ENCODE results near the gene SKI.

Gene SKI

DNA sequence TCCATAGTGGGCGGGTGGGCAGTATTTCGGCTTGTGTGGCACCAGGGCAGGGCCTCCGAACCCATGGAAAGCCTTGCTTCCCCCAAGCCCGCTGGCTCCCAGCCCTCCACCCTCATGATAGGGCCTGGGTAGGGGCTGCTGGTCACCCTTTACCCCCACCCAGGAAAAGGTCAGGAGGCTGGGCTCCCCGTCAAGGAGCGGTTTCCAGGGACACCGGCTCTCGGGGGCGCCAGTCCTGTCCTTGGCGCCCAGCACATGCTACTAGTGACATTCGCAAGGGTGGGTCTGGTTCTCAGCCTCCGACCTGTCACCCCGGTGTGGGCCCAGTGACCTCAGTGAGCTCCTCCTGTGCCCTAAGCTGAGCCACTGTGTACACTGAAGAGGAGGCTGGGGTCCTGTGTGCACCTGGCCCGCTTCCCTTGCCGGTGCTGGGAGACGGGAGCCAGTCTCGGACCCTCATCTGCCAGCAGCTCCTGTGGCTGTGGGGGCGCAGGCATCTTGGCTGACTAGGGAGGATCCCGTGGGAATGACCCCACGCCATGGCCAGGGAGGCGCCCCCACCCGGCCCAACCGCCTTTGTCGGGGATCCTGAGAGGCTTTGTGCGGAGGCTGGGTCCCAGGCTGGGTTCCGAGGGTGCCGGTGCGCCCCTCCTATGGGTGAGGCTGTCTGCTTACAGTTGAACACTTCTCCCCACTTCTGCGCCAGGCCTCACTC lies 54.6 kb downstream of the SKI start:
- DNase-seq (ENCODE audit: insufficient read length) = no peak
- FAIRE-seq = no peak
- no peak for TF ChIP-seq TAF1 (IDR thresholded peaks at IDR 0.05; ENCODE audit: borderline replicate concordance, low read depth, low read length)
- TF ChIP-seq POLR2A (IDR thresholded peaks at IDR 0.05; ENCODE audit: low read depth, low read length) = no peak

GRCh38 chr1:2283371-2283990 lies 55.4 kb downstream of the SKI start:
- FAIRE-seq (no peak), DNase-seq (ENCODE audit: insufficient read length) (no peak)
- TF ChIP-seq POLR2A (IDR thresholded peaks at IDR 0.05; ENCODE audit: low read depth, low read length) (no peak), POLR2AphosphoS5 (IDR thresholded peaks at IDR 0.05; ENCODE audit: low read depth, low read length) (no peak), TAF1 (IDR thresholded peaks at IDR 0.05; ENCODE audit: borderline replicate concordance, low read depth, low read length) (no peak)

GRCh38 chr1:2283991-2284895 lies 56.1 kb downstream of the SKI start:
- no peak for TF ChIP-seq TAF1 (IDR thresholded peaks at IDR 0.05; ENCODE audit: borderline replicate concordance, low read depth, low read length)
- TF ChIP-seq POLR2A (IDR thresholded peaks at IDR 0.05; ENCODE audit: low read depth, low read length) = no peak
- TF ChIP-seq POLR2AphosphoS5 (IDR thresholded peaks at IDR 0.05; ENCODE audit: low read depth, low read length) = no peak
- no peak for FAIRE-seq
- DNase-seq (ENCODE audit: insufficient read length) = no peak

DNA sequence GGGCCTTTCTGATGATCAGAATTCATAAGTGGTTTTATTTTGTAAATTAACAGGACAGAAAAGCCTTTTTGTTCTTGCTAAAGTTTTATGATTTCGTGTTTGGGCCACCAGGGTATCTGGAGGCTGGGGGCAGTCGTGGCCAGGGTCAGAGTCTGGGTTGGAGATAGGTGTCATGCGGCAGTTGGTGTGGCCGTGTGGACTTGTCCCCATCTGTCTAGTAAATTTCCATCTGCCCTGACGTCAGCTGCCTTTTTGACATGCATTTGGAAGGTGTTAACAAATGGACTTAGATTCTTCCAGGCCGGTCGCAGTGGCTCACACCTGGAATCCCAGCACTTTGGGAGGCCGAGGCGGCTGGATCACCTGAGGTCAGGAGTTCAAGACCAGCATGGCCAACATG lies 56.8 kb downstream of the SKI start:
- FAIRE-seq (no peak), DNase-seq (ENCODE audit: insufficient read length) (no peak)
- TF ChIP-seq TAF1 (IDR thresholded peaks at IDR 0.05; ENCODE audit: borderline replicate concordance, low read depth, low read length) (no peak), POLR2A (IDR thresholded peaks at IDR 0.05; ENCODE audit: low read depth, low read length) (no peak), POLR2AphosphoS5 (IDR thresholded peaks at IDR 0.05; ENCODE audit: low read depth, low read length) (no peak)

GRCh38 chr1:2286923-2287322 lies 58.8 kb downstream of the SKI start:
- no peak for DNase-seq (ENCODE audit: insufficient read length)
- TF ChIP-seq POLR2A (IDR thresholded peaks at IDR 0.05; ENCODE audit: low read depth, low read length) = no peak
- no peak for TF ChIP-seq TAF1 (IDR thresholded peaks at IDR 0.05; ENCODE audit: borderline replicate concordance, low read depth, low read length)
- no peak for TF ChIP-seq POLR2AphosphoS5 (IDR thresholded peaks at IDR 0.05; ENCODE audit: low read depth, low read length)
- no peak for FAIRE-seq

DNA sequence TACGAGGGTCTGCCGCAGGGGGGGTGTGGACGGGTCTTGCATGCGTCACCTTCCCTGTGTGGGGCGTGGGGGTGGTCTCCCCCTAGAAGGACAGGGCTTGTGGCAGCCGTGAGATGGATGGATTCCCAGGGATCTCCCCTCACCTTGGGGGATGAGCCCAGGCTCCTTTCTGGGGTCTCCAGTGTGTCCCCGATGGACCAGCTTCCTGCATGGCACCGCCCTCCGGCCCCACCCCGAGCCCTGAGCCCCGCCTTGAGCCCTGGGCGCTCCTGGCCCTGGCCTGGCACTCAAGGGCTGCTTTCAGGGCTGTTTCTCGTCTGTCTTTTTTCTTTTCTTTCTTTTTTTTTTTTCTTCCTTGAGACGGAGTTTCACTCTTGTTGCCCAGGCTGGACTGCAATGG lies 59.5 kb downstream of the SKI start:
- TF ChIP-seq POLR2A (IDR thresholded peaks at IDR 0.05; ENCODE audit: low read depth, low read length) = no peak
- no peak for TF ChIP-seq POLR2AphosphoS5 (IDR thresholded peaks at IDR 0.05; ENCODE audit: low read depth, low read length)
- no peak for TF ChIP-seq TAF1 (IDR thresholded peaks at IDR 0.05; ENCODE audit: borderline replicate concordance, low read depth, low read length)
- no peak for FAIRE-seq
- DNase-seq (ENCODE audit: insufficient read length) = no peak

- no peak for TF ChIP-seq POLR2A (IDR thresholded peaks at IDR 0.05; ENCODE audit: low read depth, low read length)
- no peak for TF ChIP-seq TAF1 (IDR thresholded peaks at IDR 0.05; ENCODE audit: borderline replicate concordance, low read depth, low read length)
- no peak for TF ChIP-seq POLR2AphosphoS5 (IDR thresholded peaks at IDR 0.05; ENCODE audit: low read depth, low read length)
- DNase-seq (ENCODE audit: insufficient read length) (no peak), FAIRE-seq (peak; percentile 46)
Measured at GRCh38 chr1:2288311-2288710, 60.2 kb downstream of the SKI start.

GRCh38 chr1:2288816-2289536 lies 60.9 kb downstream of the SKI start:
- no peak for FAIRE-seq
- no peak for DNase-seq (ENCODE audit: insufficient read length)
- no peak for TF ChIP-seq POLR2A (IDR thresholded peaks at IDR 0.05; ENCODE audit: low read depth, low read length)
- TF ChIP-seq TAF1 (IDR thresholded peaks at IDR 0.05; ENCODE audit: borderline replicate concordance, low read depth, low read length) = no peak

- TF ChIP-seq POLR2A (IDR thresholded peaks at IDR 0.05; ENCODE audit: low read depth, low read length) (no peak), TAF1 (IDR thresholded peaks at IDR 0.05; ENCODE audit: borderline replicate concordance, low read depth, low read length) (no peak), POLR2AphosphoS5 (IDR thresholded peaks at IDR 0.05; ENCODE audit: low read depth, low read length) (no peak)
- DNase-seq (ENCODE audit: insufficient read length) (no peak), FAIRE-seq (peak; percentile 21)
Measured at GRCh38 chr1:2289607-2290006, 61.5 kb downstream of the SKI start.

DNA sequence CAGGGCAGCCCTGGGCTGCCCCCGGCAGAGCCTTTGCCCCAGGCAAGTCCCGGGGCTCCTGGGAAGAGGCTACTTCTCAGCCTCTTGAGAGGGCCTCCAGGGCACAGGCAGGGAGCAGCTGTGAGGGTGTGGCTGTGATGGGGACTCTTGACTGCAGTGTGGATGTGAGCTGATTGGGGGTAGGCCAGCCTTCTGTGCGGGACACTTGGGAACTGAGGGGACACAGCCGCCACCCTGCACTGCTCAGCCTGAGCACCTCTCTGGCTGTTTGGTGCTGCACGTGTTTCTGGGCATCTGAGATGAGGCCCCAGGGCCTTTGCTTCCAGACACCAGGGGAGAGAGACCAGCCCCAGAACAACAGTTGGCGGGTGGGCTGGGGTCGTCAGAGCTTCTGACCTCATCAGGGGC lies 62.1 kb downstream of the SKI start:
- TF ChIP-seq POLR2A (IDR thresholded peaks at IDR 0.05; ENCODE audit: low read depth, low read length) (no peak), TAF1 (IDR thresholded peaks at IDR 0.05; ENCODE audit: borderline replicate concordance, low read depth, low read length) (no peak), POLR2AphosphoS5 (IDR thresholded peaks at IDR 0.05; ENCODE audit: low read depth, low read length) (no peak)
- FAIRE-seq (no peak), DNase-seq (ENCODE audit: insufficient read length) (no peak)

Data from GM12892 (cell line).